Measurements from ENCODE around the gene IQGAP2. TPM values are rescaled to one million over a fixed set of nuclear protein-coding genes. Genes with fewer than 3 reads are reported as not detected.
"Not testable (repeated sequence)": the region's sequence is repeated elsewhere in the genome, so short reads cannot be mapped to it uniquely, and the experiment has no call there.

Gene IQGAP2
- total and polyA plus RNA-seq, 9 donors: 5.4 to 18.9 (median 9.5) TPM

GRCh38 chr5:76667495-76667894 lies 264.4 kb downstream of the IQGAP2 start:
- Histone ChIP-seq H3K27me3 (ENCODE audit: control insufficient read depth, insufficient read depth, low read length) (no peaks in the 10 kb centered on the region), H3K27ac (ENCODE audit: low read length) (no peak overlapping the region), H3K4me1 (ENCODE audit: control insufficient read depth, insufficient read depth, low read length) (no peaks in the 10 kb centered on the region), H3K4me3 (ENCODE audit: low read length) (no peak overlapping the region), H3K9me3 (replicated peaks; ENCODE audit: control insufficient read depth, low read depth, low read length) (no peaks in the 10 kb centered on the region), H3K36me3 (ENCODE audit: control insufficient read depth, insufficient read depth, low read length) (no peaks in the 10 kb centered on the region)
- 88% methylated on average over 1 of the region's 2 CpGs for whole genome bisulfite sequencing (ENCODE audit: insufficient coverage)
- no peak for DNase-seq

- no peaks in the 10 kb centered on the region for H3K27me3 ChIP-seq (ENCODE audit: control insufficient read depth, insufficient read depth, low read length)
- H3K4me3 ChIP-seq (ENCODE audit: low read length): no peak overlapping the region
- H3K36me3 ChIP-seq (ENCODE audit: control insufficient read depth, insufficient read depth, low read length): no peaks in the 10 kb centered on the region
- no peak overlapping the region for H3K27ac ChIP-seq (ENCODE audit: low read length)
- no peaks in the 10 kb centered on the region for H3K4me1 ChIP-seq (ENCODE audit: control insufficient read depth, insufficient read depth, low read length)
- H3K9me3 ChIP-seq (replicated peaks; ENCODE audit: control insufficient read depth, low read depth, low read length): no peaks in the 10 kb centered on the region
- DNase-seq: no peak
- WGBS (ENCODE audit: insufficient coverage): 86% methylated on average over 5 of the region's 5 CpGs
These were observed 266.2 kb downstream of the IQGAP2 start for GRCh38 chr5:76669245-76669644.

- Histone ChIP-seq H3K27me3 (ENCODE audit: control insufficient read depth, insufficient read depth, low read length) (no peaks in the 10 kb centered on the region), H3K36me3 (ENCODE audit: control insufficient read depth, insufficient read depth, low read length) (no peaks in the 10 kb centered on the region), H3K4me3 (ENCODE audit: low read length) (no peak overlapping the region), H3K27ac (ENCODE audit: low read length) (no peak overlapping the region), H3K4me1 (ENCODE audit: control insufficient read depth, insufficient read depth, low read length) (no peaks in the 10 kb centered on the region), H3K9me3 (replicated peaks; ENCODE audit: control insufficient read depth, low read depth, low read length) (no peaks in the 10 kb centered on the region)
- no CpG with 5 or more reads among the region's 3 CpGs for WGBS (ENCODE audit: insufficient coverage)
- DNase-seq: no peak
These were observed 267.4 kb downstream of the IQGAP2 start for GRCh38 chr5:76670508-76670907.

- no peak for DNase-seq
- no peak overlapping the region for H3K27ac ChIP-seq (ENCODE audit: low read length)
- H3K4me1 ChIP-seq (ENCODE audit: control insufficient read depth, insufficient read depth, low read length): no peaks in the 10 kb centered on the region
- no peaks in the 10 kb centered on the region for H3K27me3 ChIP-seq (ENCODE audit: control insufficient read depth, insufficient read depth, low read length)
- H3K4me3 ChIP-seq (ENCODE audit: low read length): no peak overlapping the region
- H3K9me3 ChIP-seq (replicated peaks; ENCODE audit: control insufficient read depth, low read depth, low read length): no peaks in the 10 kb centered on the region
- no peaks in the 10 kb centered on the region for H3K36me3 ChIP-seq (ENCODE audit: control insufficient read depth, insufficient read depth, low read length)
- WGBS (ENCODE audit: insufficient coverage): no CpG with 5 or more reads among the region's 2 CpGs
These were observed 269.2 kb downstream of the IQGAP2 start for GRCh38 chr5:76672242-76672641.

GRCh38 chr5:76673125-76673524 lies 270.0 kb downstream of the IQGAP2 start:
- Histone ChIP-seq H3K27ac (ENCODE audit: low read length) (no peak overlapping the region), H3K36me3 (ENCODE audit: control insufficient read depth, insufficient read depth, low read length) (no peaks in the 10 kb centered on the region), H3K4me3 (ENCODE audit: low read length) (no peak overlapping the region), H3K4me1 (ENCODE audit: control insufficient read depth, insufficient read depth, low read length) (no peaks in the 10 kb centered on the region), H3K9me3 (replicated peaks; ENCODE audit: control insufficient read depth, low read depth, low read length) (no peaks in the 10 kb centered on the region), H3K27me3 (ENCODE audit: control insufficient read depth, insufficient read depth, low read length) (no peaks in the 10 kb centered on the region)
- no peak for DNase-seq

- Histone ChIP-seq H3K4me1 (ENCODE audit: control insufficient read depth, insufficient read depth, low read length) (no peaks in the 10 kb centered on the region), H3K9me3 (replicated peaks; ENCODE audit: control insufficient read depth, low read depth, low read length) (no peaks in the 10 kb centered on the region), H3K36me3 (ENCODE audit: control insufficient read depth, insufficient read depth, low read length) (no peaks in the 10 kb centered on the region), H3K4me3 (ENCODE audit: low read length) (no peak overlapping the region), H3K27ac (ENCODE audit: low read length) (no peak overlapping the region), H3K27me3 (ENCODE audit: control insufficient read depth, insufficient read depth, low read length) (no peaks in the 10 kb centered on the region)
- WGBS (ENCODE audit: insufficient coverage): 83% methylated on average over 3 of the region's 8 CpGs
- no peak for DNase-seq
These were observed 271.4 kb downstream of the IQGAP2 start for GRCh38 chr5:76674330-76675066.

- H3K36me3 ChIP-seq (ENCODE audit: control insufficient read depth, insufficient read depth, low read length): no peaks in the 10 kb centered on the region
- H3K9me3 ChIP-seq (replicated peaks; ENCODE audit: control insufficient read depth, low read depth, low read length): no peaks in the 10 kb centered on the region
- DNase-seq: no peak
- WGBS (ENCODE audit: insufficient coverage): no CpG with 5 or more reads among the region's 1 CpG
- H3K27ac ChIP-seq (ENCODE audit: low read length): no peak overlapping the region
- no peak overlapping the region for H3K4me3 ChIP-seq (ENCODE audit: low read length)
- no peaks in the 10 kb centered on the region for H3K4me1 ChIP-seq (ENCODE audit: control insufficient read depth, insufficient read depth, low read length)
- no peaks in the 10 kb centered on the region for H3K27me3 ChIP-seq (ENCODE audit: control insufficient read depth, insufficient read depth, low read length)
These were observed 272.3 kb downstream of the IQGAP2 start for GRCh38 chr5:76675364-76675763.

GRCh38 chr5:76677849-76678472 lies 274.9 kb downstream of the IQGAP2 start:
- no peaks in the 10 kb centered on the region for H3K4me1 ChIP-seq (ENCODE audit: control insufficient read depth, insufficient read depth, low read length)
- H3K27ac ChIP-seq (ENCODE audit: low read length): no peak overlapping the region
- H3K9me3 ChIP-seq (replicated peaks; ENCODE audit: control insufficient read depth, low read depth, low read length): no peaks in the 10 kb centered on the region
- no peak overlapping the region for H3K4me3 ChIP-seq (ENCODE audit: low read length)
- H3K36me3 ChIP-seq (ENCODE audit: control insufficient read depth, insufficient read depth, low read length): no peaks in the 10 kb centered on the region
- H3K27me3 ChIP-seq (ENCODE audit: control insufficient read depth, insufficient read depth, low read length): no peaks in the 10 kb centered on the region
- no peak for DNase-seq
- no CpG with 5 or more reads among the region's 8 CpGs for WGBS (ENCODE audit: insufficient coverage)

GRCh38 chr5:76679231-76679630 lies 276.1 kb downstream of the IQGAP2 start:
- Histone ChIP-seq H3K9me3 (replicated peaks; ENCODE audit: control insufficient read depth, low read depth, low read length) (no peaks in the 10 kb centered on the region), H3K27me3 (ENCODE audit: control insufficient read depth, insufficient read depth, low read length) (no peaks in the 10 kb centered on the region), H3K4me3 (ENCODE audit: low read length) (no peak overlapping the region), H3K36me3 (ENCODE audit: control insufficient read depth, insufficient read depth, low read length) (no peaks in the 10 kb centered on the region), H3K4me1 (ENCODE audit: control insufficient read depth, insufficient read depth, low read length) (no peaks in the 10 kb centered on the region), H3K27ac (ENCODE audit: low read length) (no peak overlapping the region)
- DNase-seq: peak; percentile 40
- WGBS (ENCODE audit: insufficient coverage): no CpG with 5 or more reads among the region's 3 CpGs

GRCh38 chr5:76680826-76681225 lies 277.7 kb downstream of the IQGAP2 start:
- not testable (repeated sequence) for H3K27me3 ChIP-seq (ENCODE audit: control insufficient read depth, insufficient read depth, low read length); H3K27ac ChIP-seq (ENCODE audit: low read length); H3K4me1 ChIP-seq (ENCODE audit: control insufficient read depth, insufficient read depth, low read length); H3K36me3 ChIP-seq (ENCODE audit: control insufficient read depth, insufficient read depth, low read length); H3K4me3 ChIP-seq (ENCODE audit: low read length); H3K9me3 ChIP-seq (replicated peaks; ENCODE audit: control insufficient read depth, low read depth, low read length); DNase-seq
- no CpG with 5 or more reads among the region's 4 CpGs for WGBS (ENCODE audit: insufficient coverage)
